GM23338 (cell line): ENCODE measurements around the gene SFI1. TPM values are rescaled to one million over a fixed set of nuclear protein-coding genes. Genes with fewer than 3 reads are reported as not detected.

ENCODE experiments used
- ATAC-seq: fragments of 200-7000 bp; cut with Tn5 transposase; 3 replicates; pipeline ENCODE4 v1.9.1; 2020
- DNase-seq: peaks from one replicate; pipeline ENCODE4 v3.0.0-alpha.2; 2015; ENCODE audit warnings: low spot score
- H2AFZ ChIP-seq: fragments of 200-600 bp; sonication (generic); 2 replicates; pipeline ENCODE4 v1.8.0; 2016; ENCODE audit warnings: antibody characterized with exemption, mild to moderate bottlenecking, moderate library complexity
- H3F3A ChIP-seq: fragments of 200-600 bp; sonication (generic); replicated peaks from 2 replicates; pipeline ENCODE4 v1.8.0; 2017; ENCODE audit warnings: antibody characterized with exemption, mixed run types, low read depth
- H3K27ac ChIP-seq: fragments of 200-600 bp; sonication (generic); 2 replicates; pipeline ENCODE4 v1.6.1; 2016; ENCODE audit warnings: low read depth
- H3K27me3 ChIP-seq: fragments of 200-600 bp; sonication (generic); 2 replicates; pipeline ENCODE4 v1.8.0; 2016; ENCODE audit warnings: mild to moderate bottlenecking, mixed run types, moderate library complexity; ENCODE audit not compliant: insufficient read depth
- H3K36me3 ChIP-seq: fragments of 200-600 bp; sonication (generic); 2 replicates; pipeline ENCODE4 v1.8.0; 2016; ENCODE audit warnings: mild to moderate bottlenecking; ENCODE audit not compliant: insufficient read depth
- H3K4me1 ChIP-seq: fragments of 200-600 bp; sonication (generic); 2 replicates; pipeline ENCODE4 v1.8.0; 2016; ENCODE audit warnings: mild to moderate bottlenecking, moderate library complexity; ENCODE audit not compliant: insufficient read depth
- H3K4me2 ChIP-seq: fragments of 200-600 bp; sonication (generic); 2 replicates; pipeline ENCODE4 v1.7.1; 2017; ENCODE audit warnings: mixed run types
- H3K4me3 ChIP-seq: fragments of 200-600 bp; sonication (generic); 2 replicates; pipeline ENCODE4 v1.6.1; 2016; ENCODE audit warnings: mixed run types
- H3K79me2 ChIP-seq: fragments of 200-600 bp; sonication (generic); replicated peaks from 2 replicates; pipeline ENCODE4 v1.8.0; 2017; ENCODE audit warnings: mild to moderate bottlenecking; ENCODE audit not compliant: insufficient read depth
- H3K9me2 ChIP-seq: fragments of 200-600 bp; sonication (generic); 2 replicates; pipeline ENCODE4 v1.8.0; 2017; ENCODE audit not compliant: insufficient read depth
- H4K20me1 ChIP-seq: fragments of 200-600 bp; sonication (generic); replicated peaks from 2 replicates; pipeline ENCODE4 v1.8.0; 2017; ENCODE audit warnings: mild to moderate bottlenecking; ENCODE audit not compliant: insufficient read depth
- H3K27ac Mint-ChIP-seq: 2 replicates; pipeline ENCODE4 v1.8.0; 2020; ENCODE audit warnings: inconsistent platforms, mild to moderate bottlenecking, moderate library complexity, mixed read lengths
- H3K27me3 Mint-ChIP-seq: 3 replicates; pipeline ENCODE4 v1.8.0; 2022; ENCODE audit warnings: low read depth, mild to moderate bottlenecking, moderate library complexity, mixed read lengths, inconsistent platforms; ENCODE audit not compliant: insufficient read depth, poor library complexity
- H3K36me3 Mint-ChIP-seq: 3 replicates; pipeline ENCODE4 v1.8.0; 2021; ENCODE audit warnings: low read depth, mild to moderate bottlenecking, inconsistent platforms, moderate library complexity, mixed read lengths
- H3K4me1 Mint-ChIP-seq: 3 replicates; pipeline ENCODE4 v1.8.0; 2020; ENCODE audit warnings: mild to moderate bottlenecking, inconsistent platforms, mixed read lengths
- H3K4me3 Mint-ChIP-seq: 3 replicates; pipeline ENCODE4 v1.8.0; 2021; ENCODE audit warnings: moderate library complexity, mild to moderate bottlenecking, inconsistent platforms, mixed read lengths
- H3K9me3 Mint-ChIP-seq: 3 replicates; pipeline ENCODE4 v1.8.0; 2020; ENCODE audit warnings: moderate library complexity, mild to moderate bottlenecking, inconsistent platforms, mixed read lengths
- CREB1 ChIP-seq: fragments of 250-450 bp; sonication (Bioruptor Pico); IDR thresholded peaks from 2 replicates; pipeline ENCODE4 v1.5.0; 2020; ENCODE audit warnings: low read depth, mild to moderate bottlenecking, moderate library complexity
- CTCF ChIP-seq, 2 experiments: fragments of 200-600 bp in 1 of 2; sonication (generic) in 1 of 2; conservative IDR thresholded peaks; 2 replicates each; pipeline versions ENCODE4 v1.5.1 to v1.6.1; 2016 to 2017; ENCODE audit warnings: antibody characterized with exemption in 2 of 2, low read depth in 2 of 2, mild to moderate bottlenecking in 2 of 2, moderate library complexity in 1 of 2
- EZH2 ChIP-seq: fragments of 200-600 bp; sonication (generic); IDR thresholded peaks from one replicate; pipeline ENCODE4 v1.8.0; 2017; ENCODE audit warnings: antibody characterized with exemption, mild to moderate bottlenecking, low read depth; ENCODE audit not compliant: unreplicated experiment
- JUNB ChIP-seq: IDR thresholded peaks from one replicate; pipeline ENCODE4 v1.6.1; 2016; ENCODE audit warnings: antibody characterized with exemption; ENCODE audit not compliant: unreplicated experiment
- NANOG ChIP-seq: IDR thresholded peaks from 2 replicates; pipeline ENCODE4 v1.6.1; 2016; ENCODE audit warnings: antibody characterized with exemption, borderline replicate concordance
- POLR2AphosphoS5 ChIP-seq: IDR thresholded peaks from 2 replicates; pipeline ENCODE4 v1.6.1; 2016; ENCODE audit warnings: antibody characterized with exemption, low read depth
- REST ChIP-seq: IDR thresholded peaks from one replicate; pipeline ENCODE4 v1.6.1; 2018; ENCODE audit warnings: antibody characterized with exemption; ENCODE audit not compliant: unreplicated experiment
- STAT1 ChIP-seq: IDR thresholded peaks from one replicate; pipeline ENCODE4 v1.6.1; 2016; ENCODE audit warnings: antibody characterized with exemption; ENCODE audit not compliant: unreplicated experiment
- ZNF114 ChIP-seq: fragments of 250-450 bp; sonication (Bioruptor Pico); IDR thresholded peaks from 2 replicates; pipeline ENCODE4 v1.5.0; 2020; ENCODE audit warnings: mild to moderate bottlenecking, moderate library complexity
- polyA plus RNA-seq: library from polyadenylated mRNA; unstranded; fragments of >200 nt; fragmentation: Nextera tagmentation; extraction: Ambion mirVana; gene quantifications from 2 replicates; pipeline ENCODE4 v1.2.1, GENCODE V29; 2016
- total RNA-seq: library from RNA; depleted of rRNA; stranded (reverse); fragments of >200 nt; shearing (Covaris generic); gene quantifications from 2 replicates; pipeline ENCODE4 v1.2.3, GENCODE V29; 2014
- TF ChIP-seq, protein P1 (sequence below): IDR thresholded peaks from 2 replicates; pipeline ENCODE4 v1.6.1; 2016; ENCODE audit warnings: antibody characterized with exemption

SFI1 gene
- total and polyA plus RNA-seq, 2 experiments from 2014 or later = 16.7 to 25.6 TPM

- H3K27ac Mint-ChIP-seq = no peak overlapping the region
- no peak overlapping the region for H3K4me3 Mint-ChIP-seq
- Histone ChIP-seq H3K4me1 (no peaks in the 10 kb centered on the region), H3K4me2 (no peak overlapping the region), H3F3A (no peaks in the 10 kb centered on the region), H3K36me3 (no peaks in the 10 kb centered on the region), H3K27me3 (no peaks in the 10 kb centered on the region), H4K20me1 (no peaks in the 10 kb centered on the region), H2AFZ (no peak overlapping the region), H3K9me2 (no peaks in the 10 kb centered on the region), H3K79me2 (no peaks in the 10 kb centered on the region), H3K27ac (no peak overlapping the region), H3K4me3 (no peak overlapping the region)
- DNase-seq = no peak
- H3K36me3 Mint-ChIP-seq = peaks cover 8% of the 10 kb centered on the region; the same call in 2 of the 3 replicates
- H3K27me3 Mint-ChIP-seq = no peaks in the 10 kb centered on the region
- H3K9me3 Mint-ChIP-seq = no peaks in the 10 kb centered on the region; the same call in 2 of the 3 replicates
- TF ChIP-seq EZH2 = no peak
- H3K4me1 Mint-ChIP-seq = peaks cover under 1% of the 10 kb centered on the region; the same call in 2 of the 3 replicates
- no peak for ATAC-seq
These were observed 70.1 kb downstream of the SFI1 start for GRCh38 chr22:31566484-31566883.

DNA sequence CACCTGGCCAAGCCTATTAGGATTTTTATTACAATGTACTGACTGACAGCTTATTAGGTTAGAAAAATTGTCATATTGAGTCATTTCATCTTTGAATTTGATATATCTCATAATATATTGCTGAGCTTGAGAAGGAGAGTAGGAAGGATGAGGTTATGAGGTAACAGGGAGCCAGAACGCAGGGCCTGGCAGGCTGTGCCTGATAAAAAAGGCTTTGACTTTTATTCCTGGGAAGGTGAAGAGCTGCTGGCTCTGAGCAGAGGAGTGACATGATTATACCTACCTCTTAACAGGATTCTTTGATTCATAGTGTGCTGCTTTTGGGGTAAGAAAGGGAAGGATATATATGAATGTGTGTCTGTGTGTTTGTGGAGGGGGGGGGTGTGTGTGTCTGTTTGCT is 70.9 kb downstream of the SFI1 start:
- H3K4me2 ChIP-seq = no peak overlapping the region
- H3K27ac ChIP-seq = no peak overlapping the region
- no peaks in the 10 kb centered on the region for H3K9me2 ChIP-seq
- H2AFZ ChIP-seq = no peak overlapping the region
- no peaks in the 10 kb centered on the region; the same call in 2 of the 3 replicates for H3K9me3 Mint-ChIP-seq
- no peak overlapping the region for H3K27ac Mint-ChIP-seq
- no peaks in the 10 kb centered on the region for H3F3A ChIP-seq
- no peak for DNase-seq
- H3K4me3 ChIP-seq = no peak overlapping the region
- no peaks in the 10 kb centered on the region for H3K27me3 Mint-ChIP-seq
- no peak for ATAC-seq
- no peak overlapping the region for H3K4me3 Mint-ChIP-seq
- H3K36me3 Mint-ChIP-seq = peaks cover 8% of the 10 kb centered on the region; the same call in 2 of the 3 replicates
- H3K36me3 ChIP-seq = no peaks in the 10 kb centered on the region; the same call in 1 of the 2 replicates
- H3K27me3 ChIP-seq = no peaks in the 10 kb centered on the region
- no peaks in the 10 kb centered on the region for H3K4me1 Mint-ChIP-seq
- H3K79me2 ChIP-seq = no peaks in the 10 kb centered on the region
- H3K4me1 ChIP-seq = no peaks in the 10 kb centered on the region
- no peaks in the 10 kb centered on the region for H4K20me1 ChIP-seq
- TF ChIP-seq CREB1 (CRISPR knock-in tag) (no peak), ZNF114 (CRISPR knock-in tag) (no peak), REST (no peak), POLR2AphosphoS5 (no peak), STAT1 (no peak), NANOG (no peak), CTCF (conservative IDR thresholded peaks at IDR 0.05; ENCODE audit: low read depth in 2 of 2) (no peak), JUNB (no peak), EZH2 (no peak)
- TF ChIP-seq, protein P1, sequence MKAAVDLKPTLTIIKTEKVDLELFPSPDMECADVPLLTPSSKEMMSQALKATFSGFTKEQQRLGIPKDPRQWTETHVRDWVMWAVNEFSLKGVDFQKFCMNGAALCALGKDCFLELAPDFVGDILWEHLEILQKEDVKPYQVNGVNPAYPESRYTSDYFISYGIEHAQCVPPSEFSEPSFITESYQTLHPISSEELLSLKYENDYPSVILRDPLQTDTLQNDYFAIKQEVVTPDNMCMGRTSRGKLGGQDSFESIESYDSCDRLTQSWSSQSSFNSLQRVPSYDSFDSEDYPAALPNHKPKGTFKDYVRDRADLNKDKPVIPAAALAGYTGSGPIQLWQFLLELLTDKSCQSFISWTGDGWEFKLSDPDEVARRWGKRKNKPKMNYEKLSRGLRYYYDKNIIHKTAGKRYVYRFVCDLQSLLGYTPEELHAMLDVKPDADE = no peak
